ENCODE results near the gene ST6GAL1.
A peak's percentile ranks its signal among the peaks of the same experiment; 100 is the strongest.

Gene ST6GAL1

DNA sequence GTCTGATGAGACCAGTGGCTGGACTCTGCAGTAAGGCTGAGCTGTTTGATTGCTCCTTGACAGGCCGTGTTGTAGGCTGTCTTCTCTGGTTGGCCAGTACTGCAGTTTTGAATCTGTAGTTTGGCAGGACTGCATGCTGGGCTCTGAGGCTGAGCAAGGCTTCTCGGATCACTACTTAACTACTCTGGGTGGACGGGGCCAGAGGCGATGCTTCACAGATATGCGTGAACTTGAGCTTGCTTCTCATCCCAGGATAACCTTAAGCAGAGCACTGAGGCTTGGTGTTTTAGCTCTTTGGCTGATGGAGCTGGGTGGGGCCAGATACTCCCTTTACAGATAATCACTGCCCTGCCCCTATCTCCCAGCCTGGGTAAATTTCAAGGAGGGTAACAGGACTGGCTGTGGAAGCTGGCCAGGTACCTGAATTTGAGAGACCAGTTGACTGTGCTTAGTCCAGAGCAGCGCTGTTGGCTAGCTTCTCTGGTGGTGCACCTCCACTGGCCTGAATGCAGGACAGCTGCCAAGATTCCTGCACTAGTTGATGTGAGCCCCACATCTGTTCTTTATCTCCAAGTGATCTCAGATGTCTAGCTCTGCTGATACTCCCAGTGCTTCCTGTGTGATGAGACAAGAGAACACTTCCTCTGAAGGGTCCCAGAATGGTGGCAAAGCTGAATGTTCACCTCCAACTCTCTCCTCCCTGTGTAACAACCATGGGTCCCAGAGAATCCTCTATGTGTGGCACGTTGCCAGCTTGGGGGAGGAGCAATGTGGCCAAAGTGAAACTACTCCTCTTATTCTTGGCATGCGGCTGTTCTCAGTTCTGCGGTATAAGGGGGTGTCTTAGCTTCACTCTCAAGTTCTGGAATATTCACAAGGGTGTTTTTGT is 171.1 kb downstream of the ST6GAL1 start:
- Histone ChIP-seq H3K27ac (ENCODE audit: low read length) (no peak overlapping the region), H3K4me2 (ENCODE audit: insufficient read depth, low read length) (0 out of 2 replicates have a peak overlapping the region, but pooled peaks have one; percentile 14), H3K4me1 (ENCODE audit: insufficient read depth, low read length) (no peaks in the 10 kb centered on the region; the same call in 1 of the 2 replicates), H3K27me3 (ENCODE audit: insufficient read depth, low read length, poor library complexity) (peaks cover 2% of the 10 kb centered on the region), H2AFZ (ENCODE audit: low read depth, low read length) (no peak overlapping the region), H4K20me1 (ENCODE audit: insufficient read depth, low read length) (no peaks in the 10 kb centered on the region), H3K9me3 (ENCODE audit: insufficient read depth, low read length, severe bottlenecking) (no peaks in the 10 kb centered on the region), H3K79me2 (ENCODE audit: insufficient read depth, low read length) (no peaks in the 10 kb centered on the region), H3K36me3 (ENCODE audit: insufficient read depth, low read length) (no peaks in the 10 kb centered on the region), H3K4me3 (ENCODE audit: low read depth in 1 of 2, low read length in 2 of 2) (no peak overlapping the region), H3K9ac (ENCODE audit: low read depth, low read length) (no peak overlapping the region)
- peak; percentile 86 for ATAC-seq (ENCODE audit: insufficient read depth, low read depth)
- no peak for TF ChIP-seq EZH2 (IDR thresholded peaks at IDR 0.05; ENCODE audit: borderline replicate concordance, low read depth, low read length, severe bottlenecking)
- TF ChIP-seq, protein P1, sequence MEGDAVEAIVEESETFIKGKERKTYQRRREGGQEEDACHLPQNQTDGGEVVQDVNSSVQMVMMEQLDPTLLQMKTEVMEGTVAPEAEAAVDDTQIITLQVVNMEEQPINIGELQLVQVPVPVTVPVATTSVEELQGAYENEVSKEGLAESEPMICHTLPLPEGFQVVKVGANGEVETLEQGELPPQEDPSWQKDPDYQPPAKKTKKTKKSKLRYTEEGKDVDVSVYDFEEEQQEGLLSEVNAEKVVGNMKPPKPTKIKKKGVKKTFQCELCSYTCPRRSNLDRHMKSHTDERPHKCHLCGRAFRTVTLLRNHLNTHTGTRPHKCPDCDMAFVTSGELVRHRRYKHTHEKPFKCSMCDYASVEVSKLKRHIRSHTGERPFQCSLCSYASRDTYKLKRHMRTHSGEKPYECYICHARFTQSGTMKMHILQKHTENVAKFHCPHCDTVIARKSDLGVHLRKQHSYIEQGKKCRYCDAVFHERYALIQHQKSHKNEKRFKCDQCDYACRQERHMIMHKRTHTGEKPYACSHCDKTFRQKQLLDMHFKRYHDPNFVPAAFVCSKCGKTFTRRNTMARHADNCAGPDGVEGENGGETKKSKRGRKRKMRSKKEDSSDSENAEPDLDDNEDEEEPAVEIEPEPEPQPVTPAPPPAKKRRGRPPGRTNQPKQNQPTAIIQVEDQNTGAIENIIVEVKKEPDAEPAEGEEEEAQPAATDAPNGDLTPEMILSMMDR (IDR thresholded peaks at IDR 0.05; ENCODE audit: borderline replicate concordance, extremely low read depth, low read length, poor library complexity, severe bottlenecking), result no peak
- peak; percentile 64 for DNase-seq

DNA sequence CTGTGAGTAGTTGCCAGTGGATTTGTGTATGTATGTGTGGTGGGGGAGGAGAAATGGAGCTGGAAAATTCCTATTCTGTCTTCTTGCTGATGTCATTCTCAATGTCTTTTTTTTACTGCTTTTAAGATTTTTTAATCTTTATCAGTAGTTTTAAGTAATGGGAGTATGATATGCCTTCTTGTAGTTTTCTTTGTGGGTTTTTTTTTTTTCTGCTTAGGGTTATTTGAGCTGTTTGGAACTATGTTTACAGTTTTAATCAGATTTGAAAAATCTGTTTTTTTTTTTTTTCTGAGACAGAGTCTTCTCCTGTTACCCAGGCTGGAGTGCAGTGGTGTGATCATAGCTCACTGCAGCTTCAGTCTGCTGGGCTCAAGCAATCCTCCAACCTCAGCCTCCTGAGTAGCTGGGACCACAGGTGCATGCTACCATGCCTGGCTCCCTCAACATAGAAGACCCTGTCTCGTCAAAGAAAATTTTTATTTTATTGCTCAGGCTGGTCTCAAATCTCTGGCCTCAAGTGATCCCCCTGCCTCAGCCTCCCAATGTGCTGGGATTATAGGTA is 171.8 kb downstream of the ST6GAL1 start:
- no peak for ATAC-seq (ENCODE audit: insufficient read depth, low read depth)
- Histone ChIP-seq H3K9me3 (ENCODE audit: insufficient read depth, low read length, severe bottlenecking) (no peaks in the 10 kb centered on the region), H3K79me2 (ENCODE audit: insufficient read depth, low read length) (no peaks in the 10 kb centered on the region), H4K20me1 (ENCODE audit: insufficient read depth, low read length) (no peaks in the 10 kb centered on the region), H3K9ac (ENCODE audit: low read depth, low read length) (no peak overlapping the region), H3K27me3 (ENCODE audit: insufficient read depth, low read length, poor library complexity) (peaks cover 2% of the 10 kb centered on the region), H3K36me3 (ENCODE audit: insufficient read depth, low read length) (no peaks in the 10 kb centered on the region), H3K4me3 (ENCODE audit: low read depth in 1 of 2, low read length in 2 of 2) (no peak overlapping the region), H3K4me1 (ENCODE audit: insufficient read depth, low read length) (no peaks in the 10 kb centered on the region; the same call in 1 of the 2 replicates), H2AFZ (ENCODE audit: low read depth, low read length) (no peak overlapping the region), H3K4me2 (ENCODE audit: insufficient read depth, low read length) (0 out of 2 replicates have a peak overlapping the region, but pooled peaks have one; percentile 14), H3K27ac (ENCODE audit: low read length) (no peak overlapping the region)
- DNase-seq, result no peak
- TF ChIP-seq, protein P1 (IDR thresholded peaks at IDR 0.05; ENCODE audit: borderline replicate concordance, extremely low read depth, low read length, poor library complexity, severe bottlenecking), result no peak
- TF ChIP-seq EZH2 (IDR thresholded peaks at IDR 0.05; ENCODE audit: borderline replicate concordance, low read depth, low read length, severe bottlenecking), result no peak

- Histone ChIP-seq H3K79me2 (ENCODE audit: insufficient read depth, low read length) (no peaks in the 10 kb centered on the region), H4K20me1 (ENCODE audit: insufficient read depth, low read length) (no peaks in the 10 kb centered on the region), H3K9ac (ENCODE audit: low read depth, low read length) (no peak overlapping the region), H3K27ac (ENCODE audit: low read length) (no peak overlapping the region), H3K27me3 (ENCODE audit: insufficient read depth, low read length, poor library complexity) (peaks cover 2% of the 10 kb centered on the region), H3K36me3 (ENCODE audit: insufficient read depth, low read length) (no peaks in the 10 kb centered on the region), H3K4me3 (ENCODE audit: low read depth in 1 of 2, low read length in 2 of 2) (no peak overlapping the region), H3K9me3 (ENCODE audit: insufficient read depth, low read length, severe bottlenecking) (no peaks in the 10 kb centered on the region), H3K4me1 (ENCODE audit: insufficient read depth, low read length) (no peaks in the 10 kb centered on the region; the same call in 1 of the 2 replicates), H2AFZ (ENCODE audit: low read depth, low read length) (no peak overlapping the region), H3K4me2 (ENCODE audit: insufficient read depth, low read length) (no peak overlapping the region)
- DNase-seq (no peak), ATAC-seq (ENCODE audit: insufficient read depth, low read depth) (no peak)
- TF ChIP-seq EZH2 (IDR thresholded peaks at IDR 0.05; ENCODE audit: borderline replicate concordance, low read depth, low read length, severe bottlenecking), result no peak
- TF ChIP-seq, protein P1 (IDR thresholded peaks at IDR 0.05; ENCODE audit: borderline replicate concordance, extremely low read depth, low read length, poor library complexity, severe bottlenecking), result no peak
These were observed 172.9 kb downstream of the ST6GAL1 start for GRCh38 chr3:187103251-187103650.

Measured in DND-41 (cell line).